Ovary (tissue), 9 donors: ENCODE measurements around the gene SMAP1. TPM values are rescaled to one million over a fixed set of nuclear protein-coding genes. Genes with fewer than 3 reads are reported as not detected.
A peak's percentile ranks its signal among the peaks of the same experiment; 100 is the strongest.

ENCODE experiments used
- DNase-seq, 5 donors: peaks; one replicate each; pipeline ENCODE4 v3.0.0-alpha.2; 2019 to 2020
- H3K27ac ChIP-seq, 2 donors: fragments of 200-600 bp; one replicate each; pipeline versions ENCODE4 v1.5.1 to v1.8.0; 2019 to 2022
- H3K27me3 ChIP-seq: fragments of 200-600 bp; one replicate; pipeline ENCODE4 v1.8.0; 2022
- H3K36me3 ChIP-seq: fragments of 200-600 bp; sonication (generic); one replicate; pipeline ENCODE4 v1.5.1; 2019
- H3K4me1 ChIP-seq: one replicate; pipeline ENCODE4 v1.8.1; 2013; ENCODE audit warnings: mild to moderate bottlenecking, moderate library complexity; ENCODE audit not compliant: insufficient read depth
- H3K4me3 ChIP-seq: fragments of 200-600 bp; sonication (generic); one replicate; pipeline ENCODE4 v1.5.1; 2017
- H3K9me3 ChIP-seq, 2 donors: fragments of 200-600 bp in 1 of 2; sonication (generic) in 1 of 2; one replicate each; pipeline versions ENCODE4 v1.5.1 to v1.8.1; 2013 to 2019; ENCODE audit warnings: mild to moderate bottlenecking in 1 of 2, moderate library complexity in 1 of 2
- EP300 ChIP-seq: sonication (generic); formaldehyde crosslinking; IDR thresholded peaks from one replicate; pipeline ENCODE4 v1.6.1; 2017; ENCODE audit warnings: antibody characterized with exemption
- POLR2A ChIP-seq: fragments of 450-650 bp; IDR thresholded peaks from one replicate; pipeline ENCODE4 v1.6.1; 2017; ENCODE audit warnings: antibody characterized with exemption, mild to moderate bottlenecking, moderate library complexity
- WGBS, 3 donors: extraction: QIAGEN DNeasy Blood & Tissue Kit in 1 of 3; methylation state at CpG; one replicate each; pipeline versions ENCODE4 v1.1.5 to v1.1.7; 2013 to 2017; 5-methylcytosine and 5-hydroxymethylcytosine counted together
- intact Hi-C, 4 donors: fragments of 100-400 bp; cut with DNase I; formaldehyde crosslinking; loops; one replicate each; pipeline versions ENCODE4 v1.11.0 to v1.15.1; 2022 to 2023
- polyA plus RNA-seq, 2 donors: library from polyadenylated mRNA; stranded (reverse); fragments of 200-250 nt in 1 of 2; fragments of 350-450 nt in 1 of 2; fragmentation: Illumina TruSeq in 1 of 2; extraction: RNeasy Lipid Tissue Mini Kit (QIAGEN cat#74804) in 1 of 2; gene quantifications; one replicate each; pipeline ENCODE4 v1.2.3, GENCODE V29; 2013 to 2014
- total RNA-seq, 7 donors: library from RNA; depleted of rRNA in 2 of 7; stranded (reverse); fragments of >200 nt in 2 of 7; fragmentation: NEBNext Ultra II Directional in 3 of 7; extraction: Animal tissue kit (Norgen Biotek cat#: 25700) in 3 of 7; gene quantifications; one replicate each; pipeline versions ENCODE4 v1.1.0 to v1.2.4, GENCODE V29; 2016 to 2023
- TF ChIP-seq, protein P1 (sequence below), 3 donors: fragments of 450-650 bp in 2 of 3; fragments of 200-600 bp in 1 of 3; IDR thresholded peaks; one replicate each; pipeline versions ENCODE4 v1.5.1 to v1.8.0; 2016 to 2022; ENCODE audit warnings: antibody characterized with exemption in 3 of 3, mild to moderate bottlenecking in 1 of 3
- donor health status: DM: no; HTN: no; CAD: no; lungs with moderate emphysema.
- donor health status: DM: no; HTN: no; CAD: no.
- donor health status: Bipolar disorder and iron deficiency.
- donor health status: DM: yes; HTN: yes; CAD: no.
- donor health status: DM: no; HTN: no; CAD: no.
- donor health status: DM: yes; HTN: yes; CAD: no.

The SMAP1 gene
- total and polyA plus RNA-seq, 9 donors: 10.8 to 34.1 (median 18.6) TPM

- Histone ChIP-seq H3K27me3 (no peaks in the 10 kb centered on the region), H3K36me3 (no peaks in the 10 kb centered on the region), H3K4me3 (no peak overlapping the region), H3K27ac (no peak overlapping the region), H3K4me1 (peaks cover 1% of the 10 kb centered on the region), H3K9me3 (no peaks in the 10 kb centered on the region)
- 75 to 85% (median 76%) methylated on average over 4 of the region's 4 CpGs for WGBS, 3 donors
- DNase-seq: no peak
- intact Hi-C loops: no loop called here
- TF ChIP-seq, protein P1, sequence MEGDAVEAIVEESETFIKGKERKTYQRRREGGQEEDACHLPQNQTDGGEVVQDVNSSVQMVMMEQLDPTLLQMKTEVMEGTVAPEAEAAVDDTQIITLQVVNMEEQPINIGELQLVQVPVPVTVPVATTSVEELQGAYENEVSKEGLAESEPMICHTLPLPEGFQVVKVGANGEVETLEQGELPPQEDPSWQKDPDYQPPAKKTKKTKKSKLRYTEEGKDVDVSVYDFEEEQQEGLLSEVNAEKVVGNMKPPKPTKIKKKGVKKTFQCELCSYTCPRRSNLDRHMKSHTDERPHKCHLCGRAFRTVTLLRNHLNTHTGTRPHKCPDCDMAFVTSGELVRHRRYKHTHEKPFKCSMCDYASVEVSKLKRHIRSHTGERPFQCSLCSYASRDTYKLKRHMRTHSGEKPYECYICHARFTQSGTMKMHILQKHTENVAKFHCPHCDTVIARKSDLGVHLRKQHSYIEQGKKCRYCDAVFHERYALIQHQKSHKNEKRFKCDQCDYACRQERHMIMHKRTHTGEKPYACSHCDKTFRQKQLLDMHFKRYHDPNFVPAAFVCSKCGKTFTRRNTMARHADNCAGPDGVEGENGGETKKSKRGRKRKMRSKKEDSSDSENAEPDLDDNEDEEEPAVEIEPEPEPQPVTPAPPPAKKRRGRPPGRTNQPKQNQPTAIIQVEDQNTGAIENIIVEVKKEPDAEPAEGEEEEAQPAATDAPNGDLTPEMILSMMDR (IDR thresholded peaks at IDR 0.05): no peak
- TF ChIP-seq EP300: no peak
These were observed 18.0 kb downstream of the SMAP1 start for GRCh38 chr6:70685494-70686180.

DNA sequence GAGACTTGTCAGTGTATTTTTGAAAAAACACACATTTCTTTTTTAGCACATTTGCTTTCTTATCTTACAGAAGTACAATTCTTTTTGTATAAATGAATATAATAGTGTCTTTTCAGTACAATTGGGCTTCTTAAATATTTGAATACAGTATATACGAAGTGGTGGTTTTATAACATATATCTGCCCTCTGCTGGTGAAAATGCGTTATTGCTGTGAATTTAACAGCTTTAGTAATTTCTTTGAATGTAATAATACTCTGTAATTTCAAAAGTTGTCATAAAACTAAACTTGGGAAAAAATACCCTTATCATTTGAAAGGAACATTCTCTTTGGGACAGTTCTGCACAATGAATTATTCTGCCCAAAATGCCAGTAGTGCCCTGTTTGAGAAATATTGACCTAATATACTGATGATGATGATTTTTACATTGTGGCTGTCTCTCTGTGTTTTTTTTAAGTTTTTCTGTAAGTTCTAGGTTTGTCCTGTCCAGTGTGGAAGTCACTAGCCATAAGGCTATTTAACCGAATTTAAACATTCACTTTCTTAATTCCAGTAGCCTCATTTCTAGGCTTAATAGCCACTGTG is 19.0 kb downstream of the SMAP1 start:
- DNase-seq: no peak
- H3K4me1 ChIP-seq: peaks cover 1% of the 10 kb centered on the region
- 15 to 16% (median 15%) methylated on average over 3 of the region's 3 CpGs for WGBS, 3 donors
- H3K4me3 ChIP-seq: no peak overlapping the region
- no peak for TF ChIP-seq POLR2A
- TF ChIP-seq EP300: no peak
- TF ChIP-seq, protein P1 (IDR thresholded peaks at IDR 0.05): peak; percentile 39 to 56 (median 42)
- no peaks in the 10 kb centered on the region for H3K27me3 ChIP-seq
- no peaks in the 10 kb centered on the region for H3K9me3 ChIP-seq
- H3K36me3 ChIP-seq: no peaks in the 10 kb centered on the region
- intact Hi-C loops: no loop called here
- no peak overlapping the region for H3K27ac ChIP-seq

DNA sequence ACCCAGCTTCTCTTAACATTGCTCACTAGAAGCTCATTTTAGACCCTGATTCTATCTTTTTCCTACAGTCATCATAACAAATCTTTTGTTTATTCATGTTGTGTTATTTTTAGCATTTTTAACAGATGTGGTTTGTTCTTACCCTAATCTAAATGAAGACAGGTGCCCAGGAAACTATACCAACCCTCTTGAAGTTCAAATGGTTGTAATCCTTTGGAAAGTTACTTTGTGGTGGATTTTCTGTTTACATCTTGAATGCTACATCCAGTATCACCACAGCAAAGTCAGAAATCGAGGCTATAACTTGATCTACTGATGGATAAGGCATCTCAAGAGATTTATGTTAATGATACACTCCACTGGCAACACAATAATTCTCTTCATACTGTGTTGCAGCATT is 26.2 kb downstream of the SMAP1 start:
- no peaks in the 10 kb centered on the region for H3K36me3 ChIP-seq
- H3K27ac ChIP-seq: no peak overlapping the region
- intact Hi-C loops: loop anchor here in 1 of 4 donors (2.0 kb wide), 1 partner anchor 27 kb away; no protein-coding TSS in a partner anchor
- H3K27me3 ChIP-seq: no peaks in the 10 kb centered on the region
- no peak for DNase-seq
- TF ChIP-seq POLR2A (no peak), EP300 (no peak)
- TF ChIP-seq, protein P1 (IDR thresholded peaks at IDR 0.05): no peak
- no peaks in the 10 kb centered on the region for H3K4me1 ChIP-seq
- WGBS, 3 donors: 89 to 91% (median 90%) methylated on average over 1 of the region's 1 CpG
- H3K4me3 ChIP-seq: no peak overlapping the region
- H3K9me3 ChIP-seq: no peaks in the 10 kb centered on the region

GRCh38 chr6:70694371-70694770 is 26.7 kb downstream of the SMAP1 start:
- WGBS, 3 donors: 96 to 100% (median 97%) methylated on average over 1 of the region's 1 CpG
- Histone ChIP-seq H3K36me3 (no peaks in the 10 kb centered on the region), H3K4me3 (no peak overlapping the region), H3K27me3 (no peaks in the 10 kb centered on the region), H3K9me3 (no peaks in the 10 kb centered on the region), H3K4me1 (no peaks in the 10 kb centered on the region), H3K27ac (no peak overlapping the region)
- TF ChIP-seq, protein P1 (IDR thresholded peaks at IDR 0.05): no peak
- TF ChIP-seq EP300: no peak
- no peak for TF ChIP-seq POLR2A
- intact Hi-C loops: loop anchor here in 1 of 4 donors (2.0 kb wide), 1 partner anchor 26 kb away; no protein-coding TSS in a partner anchor
- no peak for DNase-seq
